GM19239 (cell line): ENCODE measurements around the gene CD72.

Experiments
- DNase-seq: peaks from one replicate; pipeline ENCODE4 v3.0.0; 2011; ENCODE audit warnings: low spot score; ENCODE audit not compliant: insufficient read length
- FAIRE-seq: peaks from 2 replicates; lab custom pipeline; 2011; peaks lifted over from hg19 to GRCh38; lab: Jason Lieb, UNC

CD72 gene

DNA sequence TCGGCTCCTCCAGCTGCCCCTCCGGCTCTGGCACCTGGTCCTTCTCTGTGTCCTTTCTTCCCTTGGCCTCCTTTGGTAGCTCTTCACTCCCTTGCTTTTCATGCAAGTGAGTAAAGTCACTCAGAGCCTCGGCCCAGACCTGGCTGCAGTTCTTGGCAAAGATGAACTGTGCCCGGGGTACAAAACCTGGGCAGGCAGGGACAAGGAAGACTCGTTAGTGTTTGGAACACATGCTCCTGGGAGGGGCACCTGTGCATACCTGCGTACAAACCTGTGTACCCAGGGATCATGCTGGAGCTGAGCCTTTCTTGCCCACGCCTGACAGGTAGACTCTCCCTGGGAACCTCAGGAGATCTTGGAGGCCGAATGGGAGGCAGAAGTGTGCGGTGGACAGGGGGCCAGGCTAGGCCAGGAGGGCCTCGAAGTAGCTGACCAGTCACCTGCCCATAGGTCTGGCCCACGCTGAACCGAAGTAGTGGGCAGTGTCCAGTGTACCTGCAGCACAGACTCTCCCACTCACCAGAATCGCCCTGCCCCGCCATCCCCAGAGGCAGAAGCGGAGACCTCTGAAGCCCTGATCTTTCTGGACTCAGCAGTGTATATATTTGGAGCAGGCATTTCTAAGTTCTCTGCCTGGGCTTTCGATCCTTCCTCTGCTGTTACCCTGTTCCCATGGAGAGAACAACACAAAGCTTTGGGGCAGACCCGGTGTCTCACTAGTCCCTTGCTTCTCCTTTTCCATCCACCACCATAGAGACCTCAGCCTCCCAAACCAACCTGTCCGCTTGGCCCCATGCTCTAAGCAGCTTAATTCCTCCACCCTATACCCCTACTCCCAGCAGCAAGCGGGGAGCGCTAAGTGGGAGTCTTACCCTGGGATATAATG is 55.1 kb downstream of the CD72 start:
- no peak for DNase-seq
- FAIRE-seq, result no peak

DNA sequence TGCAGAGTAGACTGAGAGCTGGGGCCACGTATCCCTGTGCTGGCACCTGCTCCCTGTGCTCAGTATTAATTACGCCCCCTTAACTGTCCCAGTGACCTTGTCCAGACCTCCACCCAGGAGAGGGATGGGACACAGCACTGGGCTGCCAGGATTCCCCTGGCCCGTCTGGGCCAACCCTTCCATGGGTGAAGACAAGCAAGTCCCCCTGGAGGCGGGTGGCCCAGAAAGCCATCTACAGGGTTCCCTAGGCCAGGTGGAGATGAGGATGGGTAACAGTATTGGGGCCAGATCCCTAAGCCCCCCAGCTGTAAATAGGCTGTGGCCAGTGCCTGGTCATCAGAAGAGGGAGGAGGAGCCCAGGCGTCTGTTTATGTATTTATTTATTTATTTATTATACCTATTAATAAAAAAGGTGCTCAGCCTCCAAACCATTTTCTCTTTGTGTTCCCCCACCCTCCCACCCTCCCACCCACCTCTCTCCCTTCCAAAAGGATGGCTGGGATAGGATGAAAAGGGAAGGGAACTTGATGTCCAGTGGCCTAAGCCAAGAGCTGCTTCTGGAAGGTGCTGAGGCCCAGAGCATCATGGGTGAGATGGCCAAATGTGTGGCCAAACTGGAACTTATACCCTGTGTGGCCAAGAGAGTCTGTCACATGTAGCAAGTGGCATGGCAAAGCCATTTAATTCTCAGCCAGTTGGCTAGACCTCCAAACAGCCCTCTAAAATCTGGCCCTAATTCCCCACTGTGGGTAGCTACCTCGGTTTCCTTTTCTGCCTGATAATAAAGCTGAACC is 56.5 kb downstream of the CD72 start:
- no peak for DNase-seq
- FAIRE-seq, result no peak

DNA sequence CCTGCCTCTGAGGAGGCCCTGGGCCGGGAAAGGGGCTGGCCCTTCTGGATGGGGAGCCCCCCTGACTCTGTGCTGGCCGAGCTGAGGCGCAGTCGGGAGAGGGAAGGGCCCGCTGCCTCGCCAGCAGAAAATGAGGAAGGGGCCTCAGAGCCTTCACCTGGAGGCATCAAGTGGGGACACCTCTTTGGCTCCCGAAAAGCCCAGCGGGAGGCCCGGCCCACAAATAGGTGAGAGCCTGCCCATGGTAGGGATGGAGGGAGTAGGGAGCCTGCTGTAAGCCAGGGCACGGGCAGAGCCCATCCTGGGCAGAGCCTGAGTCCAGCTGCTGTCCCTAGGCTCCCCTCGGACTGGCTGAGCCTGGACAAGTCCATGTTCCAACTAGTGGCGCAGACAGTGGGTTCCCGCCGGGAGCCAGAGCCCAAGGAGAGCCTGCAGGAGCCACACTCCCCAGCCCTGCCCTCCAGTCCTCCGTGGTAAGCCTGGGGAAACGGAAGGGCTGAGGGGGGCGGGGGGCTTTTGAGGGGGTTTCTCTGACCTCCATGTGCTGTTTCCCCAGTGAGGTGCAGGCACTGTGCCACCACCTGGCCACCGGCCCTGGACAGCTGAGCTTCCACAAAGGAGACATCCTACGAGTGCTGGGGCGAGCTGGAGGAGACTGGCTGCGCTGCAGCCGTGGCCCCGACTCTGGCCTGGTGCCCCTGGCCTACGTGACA is 57.4 kb downstream of the CD72 start:
- DNase-seq (no peak), FAIRE-seq (no peak)
